Activated CD8-positive, alpha-beta memory T cell treated with anti-CD3 and anti-CD28 coated beads, Interleukin-2, amount 10 ng/mL, durations not matched to agents 7 days and 5 days (primary cell): ENCODE measurements around the gene EPB41L2. TPM values are rescaled to one million over a fixed set of nuclear protein-coding genes. Genes with fewer than 3 reads are reported as not detected.

Source experiments
- ATAC-seq: fragments of 150-1000 bp; cut with Tn5 transposase; one replicate; pipeline ENCODE4 v1.10.0; 2021; ENCODE audit warnings: moderate library complexity
- CTCF ChIA-PET: fragments of 350-600 bp; sonication (Branson Sonifier 250); formaldehyde crosslinking; loops from one replicate; lab custom pipeline; 2021; ENCODE audit warnings: antibody characterized with exemption; lab: Charles Lee
- DNase-seq: peaks from one replicate; pipeline ENCODE4 v3.0.0-alpha.2; 2020
- H3K27ac Mint-ChIP-seq: one replicate; pipeline ENCODE4 v1.8.0; 2021; ENCODE audit warnings: mild to moderate bottlenecking, mixed read lengths
- H3K27me3 Mint-ChIP-seq: one replicate; pipeline ENCODE4 v1.8.0; 2021; ENCODE audit warnings: mixed read lengths
- H3K36me3 Mint-ChIP-seq: one replicate; pipeline ENCODE4 v1.8.0; 2021; ENCODE audit warnings: mild to moderate bottlenecking, mixed read lengths
- H3K4me1 Mint-ChIP-seq: one replicate; pipeline ENCODE4 v1.8.0; 2021; ENCODE audit warnings: mixed read lengths
- H3K4me3 Mint-ChIP-seq: one replicate; pipeline ENCODE4 v1.8.0; 2021; ENCODE audit warnings: mild to moderate bottlenecking, moderate library complexity, mixed read lengths
- H3K9me3 Mint-ChIP-seq: one replicate; pipeline ENCODE4 v1.8.0; 2022; ENCODE audit warnings: low read depth, mixed read lengths
- total RNA-seq, 2 experiments: library from RNA; stranded (reverse); gene quantifications; one replicate each; pipeline ENCODE4 v1.2.3, GENCODE V29; 2021

EPB41L2 gene
- total RNA-seq, 2 experiments from 2014 or later, result 32.8 to 58.0 TPM

DNA sequence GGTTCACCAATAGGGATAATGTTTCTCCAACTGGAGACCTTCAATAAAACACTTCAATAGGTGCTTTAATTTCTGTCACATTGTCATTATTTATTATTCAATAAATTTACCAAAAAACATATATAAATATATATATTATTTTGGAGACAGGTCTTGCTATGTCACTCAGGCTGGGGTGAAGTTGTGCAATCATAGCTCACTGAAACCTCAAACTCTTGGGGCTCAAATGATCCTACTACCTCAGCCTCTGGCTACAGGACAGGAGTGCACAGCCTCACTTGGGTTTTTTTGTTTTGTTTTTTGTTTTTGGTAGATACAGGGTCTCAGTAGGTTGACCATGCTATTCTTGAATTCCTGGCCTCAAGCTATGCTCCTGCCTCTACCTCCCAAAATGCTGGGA is 226.0 kb downstream of the EPB41L2 start:
- no peak overlapping the region for H3K4me3 Mint-ChIP-seq
- H3K27ac Mint-ChIP-seq, result no peak overlapping the region
- CTCF ChIA-PET, result no interaction called here
- H3K4me1 Mint-ChIP-seq, result no peaks in the 10 kb centered on the region
- no peak for DNase-seq
- no peaks in the 10 kb centered on the region for H3K36me3 Mint-ChIP-seq
- no peak for ATAC-seq
- H3K9me3 Mint-ChIP-seq, result no peaks in the 10 kb centered on the region
- H3K27me3 Mint-ChIP-seq, result no peaks in the 10 kb centered on the region

DNA sequence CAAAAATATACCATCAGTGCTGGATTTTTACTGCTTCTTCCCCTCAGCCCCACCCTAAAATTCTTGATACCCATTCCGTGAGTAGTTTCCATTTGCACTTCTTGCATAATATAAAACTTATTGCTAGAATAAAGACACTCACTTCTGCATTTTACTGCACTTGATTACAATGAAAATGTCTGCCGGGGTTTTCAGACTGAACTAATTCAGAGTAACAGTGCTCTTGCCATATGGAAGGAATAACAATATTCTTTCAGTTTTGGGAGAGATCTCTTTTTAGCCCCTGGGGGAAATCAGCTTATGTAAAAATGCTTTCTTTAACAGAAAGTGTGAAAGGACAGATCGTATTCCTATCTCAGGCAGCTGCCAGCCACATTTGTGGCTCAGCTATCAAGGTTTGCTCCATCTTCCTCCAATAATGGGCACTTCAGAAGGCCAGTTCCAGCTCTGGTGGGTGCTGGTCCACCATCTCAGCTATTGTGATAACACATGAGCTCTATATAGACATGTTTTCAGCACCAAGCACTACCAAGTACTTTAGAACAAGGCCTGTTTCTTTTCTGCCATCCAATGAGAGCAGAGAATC is 226.9 kb downstream of the EPB41L2 start:
- no peak overlapping the region for H3K27ac Mint-ChIP-seq
- H3K4me3 Mint-ChIP-seq, result no peak overlapping the region
- H3K27me3 Mint-ChIP-seq, result no peaks in the 10 kb centered on the region
- H3K36me3 Mint-ChIP-seq, result no peaks in the 10 kb centered on the region
- CTCF ChIA-PET, result interaction anchor here (0.9 kb wide), 1 partner anchor 540 kb away, joined by 3 read pairs; no protein-coding TSS in a partner anchor
- ATAC-seq, result no peak
- no peaks in the 10 kb centered on the region for H3K4me1 Mint-ChIP-seq
- H3K9me3 Mint-ChIP-seq, result no peaks in the 10 kb centered on the region
- no peak for DNase-seq

DNA sequence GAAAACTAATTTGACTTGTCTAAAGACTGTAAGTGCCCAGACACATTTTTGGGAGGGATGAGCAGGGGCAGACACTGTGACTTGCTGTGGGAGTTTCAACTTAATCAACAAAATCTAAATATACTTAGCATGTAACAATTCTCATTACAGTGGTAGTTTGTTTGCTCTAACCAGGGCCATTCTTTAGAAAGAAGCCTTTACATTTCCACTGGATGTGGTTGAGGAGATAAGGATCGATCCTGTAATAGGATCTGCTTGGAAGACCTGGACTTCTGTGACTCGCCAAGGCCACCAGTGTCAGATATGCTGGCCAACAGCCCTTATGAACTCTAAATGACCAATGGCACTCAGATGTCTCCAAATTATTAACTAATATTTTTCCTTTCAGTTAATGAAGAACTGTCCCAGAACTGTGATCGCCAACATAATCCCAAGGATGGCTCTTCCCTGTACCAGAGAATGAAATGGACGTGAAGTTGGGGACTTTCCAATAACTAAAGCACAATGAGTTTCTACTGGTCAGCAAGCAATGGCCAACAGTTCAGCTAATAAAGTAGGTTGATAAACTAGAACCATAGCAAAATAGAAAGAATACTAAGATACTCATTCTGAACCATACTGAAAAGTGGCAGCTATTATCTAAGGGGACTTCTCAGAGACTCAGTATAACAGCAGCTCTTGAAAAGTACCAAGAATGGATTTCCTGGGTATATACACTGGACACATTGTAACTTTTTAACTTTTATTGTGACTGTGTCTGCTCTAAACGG is 228.4 kb downstream of the EPB41L2 start:
- Mint-ChIP-seq H3K36me3 (no peaks in the 10 kb centered on the region), H3K9me3 (no peaks in the 10 kb centered on the region), H3K4me1 (no peaks in the 10 kb centered on the region), H3K4me3 (no peak overlapping the region), H3K27ac (no peak overlapping the region), H3K27me3 (no peaks in the 10 kb centered on the region)
- no peak for DNase-seq
- CTCF ChIA-PET, result no interaction called here
- no peak for ATAC-seq

DNA sequence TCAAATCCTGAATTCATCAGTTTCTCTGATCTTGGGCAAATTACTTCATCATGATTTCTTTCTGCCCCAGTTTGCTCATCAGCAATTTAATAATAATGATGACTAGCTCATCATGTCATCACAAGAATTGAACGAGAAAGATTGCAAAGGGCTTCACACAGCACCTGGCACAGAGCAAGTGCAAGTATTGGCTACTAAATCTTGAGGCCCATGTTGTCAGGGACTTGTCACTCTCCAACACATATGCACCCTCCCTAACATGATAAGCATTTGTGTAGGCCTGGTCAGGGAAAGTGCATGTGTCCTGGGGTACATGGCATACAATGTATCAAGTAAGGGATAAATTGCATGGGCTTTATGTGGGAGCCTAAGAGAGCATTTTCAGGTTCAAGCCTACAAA is 229.5 kb downstream of the EPB41L2 start:
- CTCF ChIA-PET, result interaction anchor here (0.6 kb wide), 1 partner anchor 776 kb away, joined by 3 read pairs; no protein-coding TSS in a partner anchor
- H3K36me3 Mint-ChIP-seq, result no peaks in the 10 kb centered on the region
- H3K4me3 Mint-ChIP-seq, result no peak overlapping the region
- DNase-seq (no peak), ATAC-seq (no peak)
- no peaks in the 10 kb centered on the region for H3K9me3 Mint-ChIP-seq
- no peaks in the 10 kb centered on the region for H3K27me3 Mint-ChIP-seq
- no peaks in the 10 kb centered on the region for H3K4me1 Mint-ChIP-seq
- H3K27ac Mint-ChIP-seq, result no peak overlapping the region

- CTCF ChIA-PET, result no interaction called here
- Mint-ChIP-seq H3K4me3 (no peak overlapping the region), H3K27ac (no peak overlapping the region), H3K27me3 (no peaks in the 10 kb centered on the region), H3K4me1 (no peaks in the 10 kb centered on the region), H3K9me3 (no peaks in the 10 kb centered on the region), H3K36me3 (no peaks in the 10 kb centered on the region)
- ATAC-seq, result no peak
- no peak for DNase-seq
Observed at GRCh38 chr6:130831607-130832006, 231.4 kb downstream of the EPB41L2 start.

- no peak overlapping the region for H3K4me3 Mint-ChIP-seq
- DNase-seq (no peak), ATAC-seq (no peak)
- CTCF ChIA-PET, result no interaction called here
- H3K9me3 Mint-ChIP-seq, result no peaks in the 10 kb centered on the region
- no peaks in the 10 kb centered on the region for H3K27me3 Mint-ChIP-seq
- no peak overlapping the region for H3K27ac Mint-ChIP-seq
- no peaks in the 10 kb centered on the region for H3K4me1 Mint-ChIP-seq
- no peaks in the 10 kb centered on the region for H3K36me3 Mint-ChIP-seq
Observed at GRCh38 chr6:130829333-130829910, 233.6 kb downstream of the EPB41L2 start.

GRCh38 chr6:130827247-130828149 is 235.5 kb downstream of the EPB41L2 start, which contains the start of gene SMLR1:
SMLR1 (plus strand) TSS chr6:130827406; CDS start chr6:130827414, 8 bp downstream.
- no peaks in the 10 kb centered on the region for H3K9me3 Mint-ChIP-seq
- no peaks in the 10 kb centered on the region for H3K36me3 Mint-ChIP-seq
- DNase-seq (no peak), ATAC-seq (no peak)
- no peak within 1 kb of the TSS for H3K4me3 Mint-ChIP-seq
- CTCF ChIA-PET, result interaction anchor here (0.8 kb wide), 1 partner anchor 8 kb away, joined by 3 read pairs; no protein-coding TSS in a partner anchor
- H3K27ac Mint-ChIP-seq, result no peak within 1 kb of the TSS
- no peaks in the 10 kb centered on the region for H3K4me1 Mint-ChIP-seq
- H3K27me3 Mint-ChIP-seq, result no peaks in the 10 kb centered on the region

DNA sequence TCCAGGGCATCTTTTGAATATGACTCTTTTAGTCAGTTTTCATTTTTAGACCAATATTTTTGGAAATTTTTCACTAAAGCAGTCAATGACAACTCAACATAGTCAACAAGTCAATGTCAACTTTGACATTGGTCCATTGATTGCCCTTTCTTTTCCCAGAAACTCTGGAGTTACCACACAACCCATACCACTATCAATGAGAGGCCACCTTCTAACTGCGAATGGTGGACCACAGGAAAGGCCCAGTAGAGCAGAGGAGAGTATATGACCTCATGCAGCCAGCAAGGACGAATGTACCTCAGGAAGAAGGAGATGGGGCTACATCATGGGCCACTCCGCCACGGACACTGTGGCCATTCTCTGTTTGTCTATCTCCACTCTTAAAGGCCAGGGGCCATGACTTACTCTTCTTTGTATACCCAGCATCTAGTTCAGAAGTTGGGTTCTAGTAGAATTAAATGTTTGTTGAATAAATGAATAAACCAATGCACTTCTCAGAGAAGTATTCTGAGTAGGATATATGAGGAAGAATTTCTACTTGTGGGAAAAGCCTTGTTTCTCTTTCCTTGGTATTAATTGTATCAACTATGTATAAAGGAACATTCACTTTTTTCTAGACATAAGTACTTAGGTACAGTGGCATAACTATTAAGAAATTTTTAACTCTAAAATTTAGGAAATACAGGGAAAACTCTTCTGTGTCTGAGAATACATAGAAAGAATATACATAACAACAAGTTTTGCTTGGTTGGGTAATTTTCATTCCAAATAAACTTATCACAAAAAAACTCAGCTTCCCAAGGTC is 236.4 kb downstream of the EPB41L2 start:
- H3K27me3 Mint-ChIP-seq, result no peaks in the 10 kb centered on the region
- H3K9me3 Mint-ChIP-seq, result no peaks in the 10 kb centered on the region
- ATAC-seq (no peak), DNase-seq (no peak)
- H3K36me3 Mint-ChIP-seq, result no peaks in the 10 kb centered on the region
- no peak overlapping the region for H3K27ac Mint-ChIP-seq
- no peak overlapping the region for H3K4me3 Mint-ChIP-seq
- CTCF ChIA-PET, result no interaction called here
- H3K4me1 Mint-ChIP-seq, result no peaks in the 10 kb centered on the region

DNA sequence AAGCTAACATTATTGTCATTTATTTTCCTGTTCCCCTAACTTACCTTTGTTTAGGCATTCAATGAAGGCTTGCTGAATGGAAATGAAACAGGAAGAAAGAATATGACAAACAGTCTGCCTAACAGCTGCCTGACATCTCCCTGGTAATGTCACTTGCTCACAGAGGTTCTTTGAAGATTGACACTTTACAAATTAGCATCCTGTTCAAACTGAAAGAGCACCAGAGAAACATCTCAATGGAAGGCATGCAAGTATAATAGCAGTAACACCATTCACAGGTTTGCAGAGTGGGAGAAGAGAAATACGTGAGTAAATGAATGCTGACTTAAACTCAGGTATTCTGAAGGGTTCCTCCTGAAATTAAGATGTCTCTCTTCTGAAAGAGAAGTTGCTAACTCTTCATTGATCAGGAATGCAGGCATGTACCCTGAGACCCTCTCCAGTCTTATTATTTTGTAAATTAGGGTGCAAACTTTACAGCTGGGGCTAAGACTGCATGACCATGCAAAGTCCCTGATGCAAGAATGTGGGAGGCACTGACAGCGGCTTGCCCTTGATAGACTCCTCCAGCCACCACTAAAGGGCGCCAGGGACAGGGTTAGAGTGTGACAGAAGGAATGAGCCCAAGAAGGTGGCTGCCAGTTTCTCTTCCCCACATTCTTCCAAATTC is 237.1 kb downstream of the EPB41L2 start:
- ATAC-seq (no peak), DNase-seq (no peak)
- Mint-ChIP-seq H3K4me3 (no peak overlapping the region), H3K27me3 (no peaks in the 10 kb centered on the region), H3K4me1 (no peaks in the 10 kb centered on the region), H3K9me3 (no peaks in the 10 kb centered on the region), H3K36me3 (no peaks in the 10 kb centered on the region), H3K27ac (no peak overlapping the region)
- CTCF ChIA-PET, result no interaction called here

DNA sequence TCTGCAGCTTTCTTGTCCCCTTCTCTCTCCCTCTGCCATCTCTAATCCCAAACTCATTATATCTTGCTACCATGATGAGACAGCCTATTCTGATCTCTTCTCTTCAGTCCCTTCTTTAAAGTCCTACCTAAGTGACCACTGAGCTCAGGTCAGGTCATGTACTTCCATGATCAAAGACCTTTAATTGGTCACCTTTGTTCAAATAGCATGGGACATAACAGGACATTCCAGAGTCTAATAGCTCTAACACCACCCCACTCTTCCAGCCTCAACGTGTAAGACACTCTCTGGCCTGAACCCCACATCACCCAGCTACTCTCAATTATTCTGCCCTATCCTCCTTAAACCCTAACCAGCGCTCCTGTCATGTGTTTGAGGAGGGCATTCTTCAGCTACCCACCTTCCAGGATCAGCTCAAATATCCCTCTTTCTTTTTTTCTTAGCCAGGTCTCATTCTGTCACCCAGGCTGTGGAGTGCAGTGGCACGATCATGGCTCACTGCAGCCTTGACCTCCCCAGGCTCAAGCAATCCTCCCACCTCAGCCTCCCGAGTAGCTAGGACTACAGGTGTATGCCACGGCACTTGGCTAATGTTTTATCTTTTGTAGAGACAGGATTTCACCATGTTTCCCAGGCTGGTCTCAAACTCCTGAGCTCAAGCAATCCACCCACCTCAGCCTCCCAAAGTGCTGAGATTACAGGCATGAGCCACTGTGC is 237.9 kb downstream of the EPB41L2 start:
- no peaks in the 10 kb centered on the region for H3K9me3 Mint-ChIP-seq
- no peaks in the 10 kb centered on the region for H3K4me1 Mint-ChIP-seq
- no peak for ATAC-seq

GRCh38 chr6:130822736-130823135 is 240.3 kb downstream of the EPB41L2 start:
- Mint-ChIP-seq H3K27ac (no peak overlapping the region), H3K27me3 (no peaks in the 10 kb centered on the region), H3K4me1 (peaks cover 3% of the 10 kb centered on the region), H3K36me3 (peaks cover 5% of the 10 kb centered on the region), H3K4me3 (no peak overlapping the region), H3K9me3 (no peaks in the 10 kb centered on the region)
- CTCF ChIA-PET, result no interaction called here
- DNase-seq (no peak), ATAC-seq (no peak)

More for the DNA sequence above, 237.9 kb downstream of the EPB41L2 start:
- Mint-ChIP-seq H3K36me3 (no peaks in the 10 kb centered on the region), H3K27ac (no peak overlapping the region), H3K27me3 (no peaks in the 10 kb centered on the region), H3K4me3 (no peak overlapping the region)
- CTCF ChIA-PET, result no interaction called here
- DNase-seq, result no peak
